ENCODE results near the gene ARHGAP26.

- TF ChIP-seq CTCF (IDR thresholded peaks at IDR 0.05) (no peak), POLR2A (IDR thresholded peaks at IDR 0.05) (no peak)
Observed at GRCh38 chr5:143126174-143127019, 356.2 kb downstream of the ARHGAP26 start.
